AML-193 (cell line): ENCODE data around the gene ARHGEF7.

Experiments
- DNase-seq, 2 experiments: peaks; one replicate each; lab custom pipeline; 2025; lab: John Stamatoyannopoulos, UW

Gene ARHGEF7

DNA sequence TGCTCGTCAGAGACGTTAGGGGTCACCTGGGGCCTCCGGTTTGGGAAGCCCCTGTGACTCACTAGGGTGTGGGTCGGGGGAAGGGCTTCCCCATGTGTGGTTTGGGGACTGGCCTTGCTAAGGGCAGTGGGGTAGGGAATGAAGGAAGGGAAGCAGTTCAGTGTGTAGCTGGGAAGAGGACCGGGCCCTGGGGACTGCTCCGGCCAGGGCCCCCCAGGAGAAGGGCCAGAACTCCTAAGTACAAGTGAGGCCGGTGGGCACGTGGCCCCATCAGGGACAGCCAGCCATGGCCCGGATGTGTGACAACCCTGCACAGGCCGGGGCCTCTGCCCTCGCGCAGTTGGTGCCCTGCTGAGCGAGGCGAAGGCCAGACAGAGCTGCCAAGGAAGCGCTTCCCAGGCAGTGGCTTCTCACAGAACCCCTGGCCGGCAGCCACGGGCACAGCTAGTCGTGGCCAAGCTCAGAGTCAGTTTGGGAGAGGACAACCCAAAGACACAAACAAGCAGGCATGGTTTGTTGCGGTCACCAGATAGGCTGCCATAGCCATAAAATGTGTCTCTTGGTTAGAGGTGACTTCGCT is 231.1 kb downstream of the ARHGEF7 start:
- no peak for DNase-seq

DNA sequence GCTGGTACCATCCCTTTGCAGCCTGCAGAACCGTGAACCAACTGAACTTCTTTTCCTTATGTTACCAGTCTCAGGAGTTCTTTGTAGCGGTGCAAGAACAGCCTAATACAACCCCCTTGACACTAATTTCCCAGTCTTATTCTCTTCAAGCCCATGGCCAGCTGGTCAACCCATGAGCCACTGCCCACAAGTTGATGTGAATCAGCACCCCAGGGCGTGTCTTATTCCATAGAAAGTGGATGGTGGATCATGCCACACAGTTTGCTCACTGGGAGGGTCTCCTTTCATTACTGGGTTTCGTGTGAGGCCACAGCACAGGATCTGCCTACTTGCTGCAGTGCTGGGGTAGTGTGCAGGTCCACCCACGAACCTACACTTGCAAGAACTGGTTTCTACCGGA is 232.3 kb downstream of the ARHGEF7 start:
- DNase-seq: no peak

DNA sequence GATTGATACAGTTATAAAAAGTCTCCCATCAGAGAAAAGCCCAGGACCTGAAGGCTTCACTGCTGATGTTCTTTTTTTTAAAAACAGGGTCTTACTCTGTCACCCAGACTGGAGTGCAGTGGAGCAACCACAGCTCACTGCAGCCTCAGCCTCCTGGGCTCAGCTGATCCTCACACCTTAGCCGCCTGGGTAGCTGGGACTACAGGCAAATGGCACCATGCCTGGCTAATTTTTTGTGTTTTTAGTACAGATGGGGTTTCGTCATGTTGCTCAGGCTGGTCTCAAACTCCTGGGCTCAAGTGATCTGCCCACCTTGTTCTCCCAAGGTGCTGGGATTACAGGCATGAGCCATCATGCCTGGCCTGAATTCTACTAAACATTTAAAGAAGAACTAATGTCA is 238.4 kb downstream of the ARHGEF7 start:
- DNase-seq: no peak

GRCh38 chr13:111354789-111355188 is 239.7 kb downstream of the ARHGEF7 start:
- no peak for DNase-seq
